HG03521 (cell line): ENCODE measurements around the gene USP6NL.

Source experiments
- ATAC-seq: cut with Tn5 transposase; IDR thresholded peaks from one replicate; pipeline ENCODE4 v1.9.1; 2021; ENCODE audit warnings: mild to moderate bottlenecking, moderate library complexity; ENCODE audit not compliant: unreplicated experiment

USP6NL gene

DNA sequence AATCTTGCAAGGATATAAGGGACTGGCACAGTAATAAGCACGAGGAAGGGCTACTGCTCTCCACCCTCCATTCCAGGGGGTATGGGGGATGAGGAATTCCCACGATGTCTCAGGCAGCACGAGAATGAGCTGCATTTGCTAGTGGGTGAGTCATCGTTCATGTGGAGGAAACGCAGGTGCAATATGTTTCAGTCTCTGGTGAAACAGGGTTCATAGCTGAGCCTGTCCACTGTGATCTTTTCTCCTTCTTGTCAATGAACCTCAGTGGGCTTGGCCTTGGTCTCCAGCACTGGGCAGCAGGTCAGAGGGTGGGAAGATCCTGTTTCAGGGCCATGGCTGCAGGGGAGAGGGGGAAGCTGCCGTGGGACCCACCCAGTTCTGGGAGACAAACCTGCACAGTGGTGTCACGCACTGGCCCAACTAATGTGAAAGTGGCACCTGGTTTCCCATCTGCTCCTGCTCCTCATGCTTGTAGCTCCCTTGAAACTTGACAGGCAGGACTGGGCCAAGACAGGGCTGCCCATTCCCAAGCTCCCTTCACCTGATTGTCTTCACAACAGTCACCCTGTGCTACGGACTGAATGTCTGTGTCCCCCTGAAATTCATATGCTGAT, 181.9 kb downstream of the USP6NL start:
- ATAC-seq = no peak

DNA sequence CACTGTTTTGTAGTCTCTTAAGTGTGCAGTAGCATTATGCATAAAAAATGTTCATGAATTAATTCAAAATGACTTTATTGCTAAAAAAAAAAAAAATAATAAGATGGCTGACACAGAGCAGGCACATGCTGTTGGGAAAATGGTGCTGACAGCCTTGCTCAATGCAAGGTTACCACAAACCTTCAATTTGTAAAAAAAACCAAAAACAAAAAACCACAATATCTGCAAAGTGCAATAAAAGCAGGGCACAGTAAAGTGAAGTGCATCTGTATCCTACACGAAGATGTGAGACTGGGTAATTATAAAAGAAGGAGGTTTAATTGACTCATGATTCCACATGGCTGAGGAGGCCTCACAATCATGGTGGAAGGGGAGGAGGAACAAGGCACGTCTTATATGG, 185.8 kb downstream of the USP6NL start:
- no peak for ATAC-seq

DNA sequence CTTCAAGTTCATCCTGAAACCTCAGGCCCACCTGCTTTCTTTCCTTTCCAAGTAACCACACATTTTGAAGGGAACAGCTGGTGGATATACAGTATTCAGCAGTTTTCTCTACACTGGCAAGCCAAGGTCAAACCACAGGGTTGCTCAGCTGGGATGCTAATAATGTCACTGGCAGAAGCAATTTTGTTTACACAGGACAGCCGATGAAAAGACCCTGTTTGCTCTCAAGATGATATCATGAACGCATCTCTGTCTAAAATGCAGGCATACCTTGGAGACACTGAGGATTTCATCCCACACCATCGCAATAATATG, 186.2 kb downstream of the USP6NL start:
- ATAC-seq = no peak

DNA sequence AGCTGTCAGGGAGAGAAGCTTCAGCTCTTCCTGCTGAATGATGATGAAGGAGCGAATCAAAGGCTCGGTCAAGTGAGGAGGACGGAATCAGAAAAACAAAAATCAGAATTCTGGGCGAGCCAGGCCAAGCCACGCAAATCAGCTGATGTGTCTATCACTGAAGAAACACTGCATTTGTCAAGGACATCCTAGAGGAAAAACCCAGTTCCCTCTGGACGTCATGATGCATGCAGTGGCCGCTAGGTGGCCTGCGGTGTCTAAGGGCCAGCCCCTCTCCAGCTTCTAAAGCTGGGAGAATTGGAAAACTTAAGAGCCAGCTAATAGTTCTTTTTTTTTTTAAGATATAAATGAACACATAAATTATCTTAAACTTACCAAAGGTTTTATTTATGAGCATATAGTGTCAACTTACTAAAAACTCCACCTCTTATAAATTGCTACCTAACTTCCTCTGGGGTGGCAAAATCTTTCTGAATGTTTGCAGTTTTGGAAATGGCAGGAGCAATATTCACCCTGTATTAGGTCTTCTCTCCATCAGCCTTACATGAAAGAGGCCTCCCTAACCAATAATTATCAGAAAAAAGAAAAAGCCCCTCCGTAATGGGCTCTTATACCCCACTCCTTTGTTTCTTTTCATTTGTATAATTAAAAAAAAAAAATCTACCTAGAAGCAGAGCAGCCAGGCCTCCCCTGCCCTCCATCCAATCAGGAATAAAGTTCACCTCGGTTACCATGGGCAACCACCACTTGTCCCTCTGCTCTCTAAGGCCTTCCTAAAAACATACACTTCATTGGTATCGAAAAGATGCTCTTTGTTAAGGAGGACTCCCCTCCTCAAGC, 186.8 kb downstream of the USP6NL start:
- no peak for ATAC-seq

DNA sequence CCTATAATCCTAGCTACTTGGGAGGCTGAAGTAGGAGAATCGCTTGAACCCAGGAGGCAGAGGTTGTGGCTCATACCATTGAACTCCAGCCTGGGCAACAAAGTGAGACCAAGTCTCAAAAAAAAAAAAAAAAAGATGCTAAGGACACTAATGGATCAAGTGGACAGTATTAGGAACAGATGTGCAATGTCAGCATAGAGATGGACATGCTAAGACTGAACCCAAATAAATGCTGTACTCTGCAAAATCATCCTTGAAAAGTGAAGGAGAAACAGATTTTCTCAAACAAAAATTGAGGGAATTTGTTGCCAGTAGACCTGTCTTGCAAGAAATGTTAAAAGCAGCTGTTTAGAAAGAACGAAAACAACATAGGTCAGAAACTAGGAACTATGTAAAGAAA, 194.5 kb downstream of the USP6NL start:
- no peak for ATAC-seq

DNA sequence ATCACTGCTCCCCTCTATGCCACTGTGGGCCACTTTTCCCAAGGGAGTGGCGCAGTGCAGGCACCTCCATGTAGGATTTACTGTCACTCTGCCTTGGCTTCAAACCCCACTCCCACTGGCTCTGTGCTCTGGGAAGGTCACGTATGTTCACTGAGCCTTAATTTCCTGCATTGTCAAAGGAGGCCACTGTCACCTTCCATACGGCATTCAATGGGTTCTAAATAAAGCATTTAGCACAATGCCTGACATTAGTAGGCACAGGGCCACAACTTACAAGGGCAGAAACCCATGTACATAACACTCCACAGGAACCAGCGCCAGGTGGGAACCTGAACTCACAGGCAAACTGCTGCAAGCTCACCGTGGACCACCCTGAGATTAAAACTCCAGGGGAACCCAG, 196.4 kb downstream of the USP6NL start:
- ATAC-seq = no peak

DNA sequence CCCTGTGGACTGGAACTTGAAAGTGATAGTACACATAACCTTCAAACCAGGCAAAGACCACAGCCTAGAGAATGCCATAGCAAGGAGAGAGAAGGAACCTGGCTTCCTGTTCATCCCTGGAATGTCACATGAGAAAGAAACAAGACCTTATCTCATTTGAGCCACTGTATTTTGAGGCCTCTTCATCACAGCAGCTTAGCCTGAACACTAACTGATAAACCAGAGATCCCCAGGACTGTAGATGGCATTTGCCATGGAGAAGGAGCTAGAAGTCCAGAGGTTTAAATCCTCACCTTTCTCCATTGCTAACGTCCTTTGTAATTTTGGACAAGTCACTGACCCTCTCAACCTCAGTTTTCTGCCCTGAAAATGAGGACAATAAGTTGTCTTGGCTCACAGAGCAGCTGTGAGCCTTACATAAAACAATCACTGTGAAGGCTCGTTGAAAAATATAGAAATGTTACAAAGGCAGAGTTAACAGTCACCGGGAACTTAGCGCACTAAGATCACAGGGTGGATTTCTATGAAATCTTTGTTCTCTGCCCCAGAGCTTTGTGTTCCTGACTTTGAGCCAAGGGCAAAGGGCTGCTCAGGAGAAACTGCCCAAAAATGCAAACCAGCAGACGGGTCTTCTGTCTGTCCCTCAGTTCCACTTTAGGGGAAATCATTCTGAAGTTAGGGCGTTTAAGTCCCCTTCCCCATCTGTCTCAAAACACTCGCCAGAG, 197.0 kb downstream of the USP6NL start:
- ATAC-seq = no peak

DNA sequence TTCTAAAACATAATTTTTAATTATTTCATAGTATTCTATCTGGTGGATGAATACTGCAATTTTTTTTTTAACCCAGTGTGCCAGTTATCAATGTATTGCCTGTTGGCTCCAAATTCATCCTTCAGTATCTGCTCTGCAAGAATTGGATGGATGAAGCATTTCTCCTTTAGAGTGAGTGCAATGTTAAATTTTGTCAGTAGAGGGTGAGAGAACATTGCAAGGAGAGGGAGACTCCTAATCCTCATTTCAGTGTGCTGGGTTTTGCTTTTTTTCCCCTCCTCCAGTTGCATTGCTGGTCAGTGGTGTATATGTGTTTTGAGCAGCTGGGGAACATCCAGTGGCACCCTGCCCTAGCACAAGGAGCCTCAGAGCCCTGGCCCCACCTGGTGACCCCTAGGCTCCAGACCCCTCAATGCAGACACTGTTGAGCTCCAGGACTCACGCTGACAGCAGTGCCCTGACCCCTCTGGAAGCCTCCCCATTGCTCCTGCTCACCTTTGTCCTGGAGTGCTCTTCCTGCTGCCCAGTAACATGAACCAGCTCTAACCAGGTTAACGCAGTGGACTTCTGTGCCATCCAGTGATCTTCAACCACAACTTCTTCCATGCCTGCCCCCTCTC, 199.4 kb downstream of the USP6NL start:
- no peak for ATAC-seq

DNA sequence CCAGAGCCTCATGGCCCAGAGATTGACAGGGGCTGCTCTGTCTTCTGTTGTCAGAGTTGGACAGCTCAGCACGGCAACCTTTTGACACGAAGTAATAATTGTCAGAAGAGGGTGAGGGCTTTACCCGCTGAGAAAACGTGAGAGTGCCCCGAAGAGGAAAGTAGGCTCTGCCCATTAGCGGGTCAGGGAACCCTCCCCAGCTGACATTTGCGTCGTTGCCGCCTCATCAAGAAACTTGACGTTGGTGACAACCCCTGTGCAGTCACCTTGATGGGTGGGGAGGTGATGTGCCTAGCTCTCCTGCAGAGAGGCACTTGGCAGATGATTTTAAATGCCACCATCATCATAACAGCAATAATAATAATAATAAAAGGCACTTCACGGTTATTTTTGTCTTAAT, 202.1 kb downstream of the USP6NL start:
- ATAC-seq = no peak

DNA sequence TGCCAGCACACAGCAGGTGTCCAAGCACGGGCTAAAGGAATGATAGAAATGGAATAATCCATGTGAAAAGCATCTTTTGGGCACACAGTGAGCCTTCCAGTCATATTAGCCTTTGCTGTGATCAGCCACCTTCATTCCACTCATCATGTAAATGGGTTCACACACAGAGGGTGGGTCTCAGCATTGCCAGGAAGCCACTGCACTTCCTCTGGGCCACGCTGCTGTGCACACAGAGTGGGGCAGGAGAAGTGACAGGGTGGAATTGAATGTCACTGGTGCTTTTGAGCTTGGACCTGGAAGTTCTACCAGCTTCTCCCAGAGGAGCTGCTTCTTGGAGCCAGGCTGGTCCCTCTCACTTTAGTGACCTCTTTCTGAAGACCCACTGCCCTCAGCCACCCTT, 203.5 kb downstream of the USP6NL start:
- ATAC-seq = no peak

DNA sequence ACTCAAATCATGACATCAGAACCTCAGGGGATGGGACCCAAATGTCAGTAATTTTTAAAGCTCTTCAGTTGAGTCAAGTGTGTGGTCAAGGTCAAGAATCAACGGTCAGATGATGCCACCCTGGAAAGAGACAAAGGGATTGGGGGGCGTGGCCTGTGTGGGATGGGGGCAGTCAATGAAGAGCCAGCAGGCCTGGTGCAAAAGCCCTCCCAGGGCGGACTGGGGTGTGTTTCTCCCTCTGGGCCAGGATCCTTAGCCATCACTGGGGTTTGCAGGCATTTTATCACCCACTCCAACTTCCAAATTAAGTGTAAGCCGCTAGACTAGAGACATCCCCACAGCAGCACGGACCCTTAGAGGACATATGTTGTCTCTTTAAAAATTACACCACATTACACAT, 204.7 kb downstream of the USP6NL start:
- no peak for ATAC-seq

DNA sequence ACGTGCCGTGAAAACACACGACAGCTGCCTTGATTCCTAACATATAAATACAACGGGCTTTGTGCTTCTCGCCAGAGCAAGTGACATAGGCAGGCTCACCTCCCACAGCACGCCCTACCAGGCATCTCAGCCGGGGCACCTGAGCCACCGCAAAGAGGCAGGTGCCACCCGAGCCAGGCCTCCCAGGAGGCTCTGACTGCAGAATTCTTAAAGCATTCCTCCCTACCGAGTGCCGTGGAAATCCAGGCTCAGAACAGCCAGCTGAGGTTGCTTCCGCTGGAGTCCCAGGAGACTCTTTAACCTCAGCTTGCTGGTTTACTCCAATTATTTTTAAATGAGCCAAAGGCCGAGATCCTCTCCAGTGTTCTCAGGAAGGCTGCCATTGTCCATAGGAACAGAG, 206.5 kb downstream of the USP6NL start:
- no peak for ATAC-seq
